ENCODE data around the gene NALCN.

GRCh38 chr13:101454767-101455166 is 38.5 kb upstream of the NALCN start:
- no peak for TF ChIP-seq CTCF (IDR thresholded peaks at IDR 0.05; ENCODE audit: poor library complexity)
- TF ChIP-seq EZH2 (IDR thresholded peaks at IDR 0.05; ENCODE audit: borderline replicate concordance): no peak
- TF ChIP-seq EZH2phosphoT487 (IDR thresholded peaks at IDR 0.05; ENCODE audit: low read depth, severe bottlenecking, unreplicated experiment): no peak

Measured in hepatocyte (in vitro differentiated cells).